HG02840 (cell line): ENCODE measurements around the gene ANKRD12.

Experiments used
- ATAC-seq: cut with Tn5 transposase; IDR thresholded peaks from one replicate; pipeline ENCODE4 v1.9.1; 2021; ENCODE audit warnings: mild to moderate bottlenecking, moderate library complexity, moderate number of reproducible peaks; ENCODE audit not compliant: unreplicated experiment, low FRiP score

The ANKRD12 gene

GRCh38 chr18:9333441-9334328 lies 197.1 kb downstream of the ANKRD12 start:
- peak; percentile 36 for ATAC-seq

- ATAC-seq: peak; percentile 79
These were observed 197.9 kb downstream of the ANKRD12 start, which contains the start of gene TWSG1 for GRCh38 chr18:9334329-9334972. TWSG1 (plus strand) TSS chr18:9334773; CDS start chr18:9337230, 2,457 bp downstream.

GRCh38 chr18:9334973-9335696 lies 198.6 kb downstream of the ANKRD12 start:
- peak; percentile 37 for ATAC-seq
